Peyer's patch (tissue), 4 donors: ENCODE results near the gene ZFHX2.

Experiments
- POLR2A ChIP-seq, 2 donors: fragments of 450-650 bp; IDR thresholded peaks; one replicate each; pipeline ENCODE4 v1.5.1; 2017; ENCODE audit warnings: antibody characterized with exemption in 2 of 2, mild to moderate bottlenecking in 2 of 2, moderate library complexity in 2 of 2
- TF ChIP-seq, protein P1 (sequence below), 6 experiments: fragments of 450-650 bp in 4 of 6; fragments of 200-600 bp in 2 of 6; sonication (generic) in 1 of 6; IDR thresholded peaks; one replicate each; pipeline ENCODE4 v1.5.1; 2017 to 2019; ENCODE audit warnings: antibody characterized with exemption in 6 of 6, mild to moderate bottlenecking in 3 of 6, moderate library complexity in 1 of 6

DNA sequence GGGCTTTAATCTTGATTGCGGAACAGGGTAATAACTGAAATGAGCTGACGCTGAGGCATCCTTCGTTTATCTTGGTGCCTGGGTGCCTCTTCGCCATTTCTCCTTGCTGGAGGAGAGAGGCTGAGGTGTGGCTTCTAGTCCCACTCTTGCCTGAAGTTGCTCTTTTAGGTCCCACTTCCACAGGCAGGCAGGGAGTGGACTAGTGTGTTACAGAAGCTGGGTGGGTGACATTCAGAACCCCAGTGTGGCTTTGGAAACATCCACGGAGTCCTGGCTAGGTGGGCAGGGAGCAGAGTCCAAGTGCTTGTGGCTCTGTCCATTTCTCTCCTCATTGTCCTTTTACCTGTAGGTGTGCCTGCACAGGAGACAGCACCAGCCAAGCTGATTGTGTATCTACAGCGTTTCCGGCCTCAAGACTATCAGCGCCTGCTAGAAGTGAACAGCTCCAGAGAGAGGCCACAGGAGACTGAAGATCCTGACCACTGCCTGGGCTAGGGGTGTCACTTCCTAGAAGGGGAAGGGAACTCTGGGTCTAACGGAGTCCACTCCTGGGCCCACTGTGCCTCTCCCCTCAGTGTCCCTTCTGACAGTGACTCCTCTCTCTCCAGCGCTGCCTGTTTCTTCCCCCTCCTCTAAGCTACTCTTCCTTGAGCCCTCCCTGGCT is 6.9 kb upstream of the ZFHX2 start:
- no peak for TF ChIP-seq POLR2A (IDR thresholded peaks at IDR 0.05)
- TF ChIP-seq, protein P1, sequence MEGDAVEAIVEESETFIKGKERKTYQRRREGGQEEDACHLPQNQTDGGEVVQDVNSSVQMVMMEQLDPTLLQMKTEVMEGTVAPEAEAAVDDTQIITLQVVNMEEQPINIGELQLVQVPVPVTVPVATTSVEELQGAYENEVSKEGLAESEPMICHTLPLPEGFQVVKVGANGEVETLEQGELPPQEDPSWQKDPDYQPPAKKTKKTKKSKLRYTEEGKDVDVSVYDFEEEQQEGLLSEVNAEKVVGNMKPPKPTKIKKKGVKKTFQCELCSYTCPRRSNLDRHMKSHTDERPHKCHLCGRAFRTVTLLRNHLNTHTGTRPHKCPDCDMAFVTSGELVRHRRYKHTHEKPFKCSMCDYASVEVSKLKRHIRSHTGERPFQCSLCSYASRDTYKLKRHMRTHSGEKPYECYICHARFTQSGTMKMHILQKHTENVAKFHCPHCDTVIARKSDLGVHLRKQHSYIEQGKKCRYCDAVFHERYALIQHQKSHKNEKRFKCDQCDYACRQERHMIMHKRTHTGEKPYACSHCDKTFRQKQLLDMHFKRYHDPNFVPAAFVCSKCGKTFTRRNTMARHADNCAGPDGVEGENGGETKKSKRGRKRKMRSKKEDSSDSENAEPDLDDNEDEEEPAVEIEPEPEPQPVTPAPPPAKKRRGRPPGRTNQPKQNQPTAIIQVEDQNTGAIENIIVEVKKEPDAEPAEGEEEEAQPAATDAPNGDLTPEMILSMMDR (IDR thresholded peaks at IDR 0.05) = no peak
